HFFc6 (cell line): ENCODE measurements around the gene TMEM201. TPM values are rescaled to one million over a fixed set of nuclear protein-coding genes. Genes with fewer than 3 reads are reported as not detected.

Source experiments
- DNase-seq: peaks from one replicate; pipeline ENCODE4 v3.0.0-alpha.2; 2018
- H3K27ac Mint-ChIP-seq: 2 replicates; pipeline ENCODE4 v1.8.0; 2020; ENCODE audit warnings: mild to moderate bottlenecking, mixed read lengths
- H3K27me3 Mint-ChIP-seq: 2 replicates; pipeline ENCODE4 v1.8.0; 2021; ENCODE audit warnings: mild to moderate bottlenecking, moderate library complexity, mixed read lengths; ENCODE audit not compliant: insufficient read depth
- H3K36me3 Mint-ChIP-seq: 2 replicates; pipeline ENCODE4 v1.8.0; 2021; ENCODE audit warnings: low read depth, mixed read lengths
- H3K4me1 Mint-ChIP-seq: 2 replicates; pipeline ENCODE4 v1.8.0; 2020; ENCODE audit warnings: low read depth, mixed read lengths
- H3K4me3 Mint-ChIP-seq: 2 replicates; pipeline ENCODE4 v1.8.0; 2020; ENCODE audit warnings: mild to moderate bottlenecking, moderate library complexity, mixed read lengths
- H3K9me3 Mint-ChIP-seq: 2 replicates; pipeline ENCODE4 v1.8.0; 2020; ENCODE audit warnings: mild to moderate bottlenecking, mixed read lengths
- total RNA-seq, 6 experiments: library from RNA; stranded (reverse); fragmentation: NEBNext Ultra II Directional; extraction: Animal tissue kit (Norgen Biotek cat#: 25700); gene quantifications; 2 replicates in 1 of 6; 3 replicates in 5 of 6; pipeline ENCODE4 v1.2.3, GENCODE V29; 2021
- TF ChIP-seq, protein P1 (sequence below): fragments of 200-600 bp; sonication (generic); IDR thresholded peaks from 2 replicates; pipeline ENCODE4 v1.5.0; 2021; ENCODE audit warnings: antibody characterized with exemption, mild to moderate bottlenecking

The TMEM201 gene
- total RNA-seq, 6 experiments from 2014 or later = 10.5 to 14.0 (median 11.2) TPM

DNA sequence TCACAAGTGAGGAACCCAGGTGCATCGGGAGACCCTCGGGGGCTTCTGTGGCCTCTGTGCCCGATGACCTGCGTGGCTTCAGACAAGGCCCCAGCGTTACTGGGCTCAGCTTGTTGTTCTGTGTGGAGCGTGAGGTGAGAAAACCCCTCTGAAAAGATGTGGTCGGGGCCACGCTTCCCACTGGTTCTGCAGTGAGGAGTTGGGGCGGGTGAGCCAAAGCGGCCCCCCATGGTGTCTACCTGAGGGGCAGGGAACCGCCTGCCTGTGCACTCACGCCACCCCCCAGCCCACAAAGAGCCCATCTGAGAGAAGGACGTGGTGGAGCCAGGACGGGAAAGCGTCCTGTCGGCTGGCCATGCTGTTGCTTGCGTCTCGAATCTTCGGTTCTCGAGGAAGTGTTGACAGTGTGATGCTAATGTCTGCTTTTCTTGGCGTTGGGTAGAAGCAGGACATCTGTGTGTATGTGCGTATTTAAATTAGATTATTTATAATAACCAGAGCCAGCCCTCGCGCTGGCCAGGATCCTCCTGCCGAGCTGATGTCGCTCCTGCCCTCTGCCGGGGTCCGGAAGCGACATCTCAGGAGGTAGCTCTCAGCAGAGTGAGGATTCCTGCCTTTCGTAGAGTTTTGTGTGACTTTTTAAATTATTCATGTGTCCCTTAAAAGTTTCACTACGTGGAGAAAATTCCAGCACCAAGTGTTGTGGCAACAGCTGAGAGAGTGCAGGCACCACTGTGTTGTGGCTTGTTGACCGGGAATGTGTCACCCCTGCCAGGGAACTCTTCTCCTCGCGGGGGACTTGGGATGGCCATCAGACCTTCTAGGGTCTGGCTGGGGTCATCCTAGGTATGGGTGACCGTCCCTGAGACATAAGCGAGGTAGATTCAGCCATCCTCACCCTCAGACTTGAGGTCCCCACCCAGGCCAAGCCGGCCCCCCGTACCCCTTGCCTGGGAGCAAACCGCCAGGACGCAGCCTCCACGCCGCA lies 15.3 kb downstream of the TMEM201 start:
- no peaks in the 10 kb centered on the region; the same call in 1 of the 2 replicates for H3K27me3 Mint-ChIP-seq
- no peak overlapping the region for H3K4me3 Mint-ChIP-seq
- DNase-seq = no peak
- H3K36me3 Mint-ChIP-seq = no peaks in the 10 kb centered on the region
- H3K4me1 Mint-ChIP-seq = no peaks in the 10 kb centered on the region
- H3K9me3 Mint-ChIP-seq = no peaks in the 10 kb centered on the region
- TF ChIP-seq, protein P1, sequence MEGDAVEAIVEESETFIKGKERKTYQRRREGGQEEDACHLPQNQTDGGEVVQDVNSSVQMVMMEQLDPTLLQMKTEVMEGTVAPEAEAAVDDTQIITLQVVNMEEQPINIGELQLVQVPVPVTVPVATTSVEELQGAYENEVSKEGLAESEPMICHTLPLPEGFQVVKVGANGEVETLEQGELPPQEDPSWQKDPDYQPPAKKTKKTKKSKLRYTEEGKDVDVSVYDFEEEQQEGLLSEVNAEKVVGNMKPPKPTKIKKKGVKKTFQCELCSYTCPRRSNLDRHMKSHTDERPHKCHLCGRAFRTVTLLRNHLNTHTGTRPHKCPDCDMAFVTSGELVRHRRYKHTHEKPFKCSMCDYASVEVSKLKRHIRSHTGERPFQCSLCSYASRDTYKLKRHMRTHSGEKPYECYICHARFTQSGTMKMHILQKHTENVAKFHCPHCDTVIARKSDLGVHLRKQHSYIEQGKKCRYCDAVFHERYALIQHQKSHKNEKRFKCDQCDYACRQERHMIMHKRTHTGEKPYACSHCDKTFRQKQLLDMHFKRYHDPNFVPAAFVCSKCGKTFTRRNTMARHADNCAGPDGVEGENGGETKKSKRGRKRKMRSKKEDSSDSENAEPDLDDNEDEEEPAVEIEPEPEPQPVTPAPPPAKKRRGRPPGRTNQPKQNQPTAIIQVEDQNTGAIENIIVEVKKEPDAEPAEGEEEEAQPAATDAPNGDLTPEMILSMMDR = no peak
- H3K27ac Mint-ChIP-seq = no peak overlapping the region

DNA sequence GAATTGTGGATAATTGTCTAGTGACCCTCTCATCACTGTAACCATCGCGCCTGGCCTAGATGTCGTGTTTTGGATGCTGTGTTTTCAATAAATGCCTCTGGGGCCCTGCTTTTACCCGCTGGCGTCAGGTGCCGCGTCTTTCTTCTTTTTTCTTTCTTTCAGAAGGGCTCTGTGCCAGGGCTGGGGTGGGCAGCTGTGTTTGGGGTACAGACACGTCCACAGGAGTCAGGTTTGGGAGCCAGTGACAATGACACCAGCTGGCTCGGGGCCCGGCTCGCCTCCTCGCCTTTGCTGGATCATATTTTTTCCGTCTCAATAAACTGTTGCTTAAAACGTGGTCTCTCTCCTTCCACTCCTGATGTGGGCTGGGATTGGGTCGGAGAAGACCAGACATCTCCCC lies 16.1 kb downstream of the TMEM201 start:
- Mint-ChIP-seq H3K27ac (no peak overlapping the region), H3K9me3 (no peaks in the 10 kb centered on the region), H3K4me3 (no peak overlapping the region), H3K4me1 (no peaks in the 10 kb centered on the region), H3K27me3 (no peaks in the 10 kb centered on the region; the same call in 1 of the 2 replicates), H3K36me3 (no peaks in the 10 kb centered on the region)
- no peak for DNase-seq
- TF ChIP-seq, protein P1 = no peak

- Mint-ChIP-seq H3K36me3 (no peaks in the 10 kb centered on the region), H3K9me3 (no peaks in the 10 kb centered on the region), H3K4me1 (no peaks in the 10 kb centered on the region), H3K4me3 (no peak overlapping the region), H3K27me3 (no peaks in the 10 kb centered on the region; the same call in 1 of the 2 replicates), H3K27ac (no peak overlapping the region)
- TF ChIP-seq, protein P1 = no peak
- no peak for DNase-seq
Observed at GRCh38 chr1:9605946-9606455, 17.3 kb downstream of the TMEM201 start.

- H3K4me1 Mint-ChIP-seq = no peaks in the 10 kb centered on the region
- H3K27me3 Mint-ChIP-seq = no peaks in the 10 kb centered on the region; the same call in 1 of the 2 replicates
- no peak overlapping the region for H3K27ac Mint-ChIP-seq
- DNase-seq = no peak
- no peaks in the 10 kb centered on the region for H3K36me3 Mint-ChIP-seq
- TF ChIP-seq, protein P1 = no peak
- no peak overlapping the region for H3K4me3 Mint-ChIP-seq
- H3K9me3 Mint-ChIP-seq = no peaks in the 10 kb centered on the region
Observed at GRCh38 chr1:9606458-9606857, 17.7 kb downstream of the TMEM201 start.

GRCh38 chr1:9606948-9607347 lies 18.2 kb downstream of the TMEM201 start:
- H3K27ac Mint-ChIP-seq = no peak overlapping the region
- no peaks in the 10 kb centered on the region for H3K9me3 Mint-ChIP-seq
- TF ChIP-seq, protein P1 = no peak
- no peaks in the 10 kb centered on the region for H3K4me1 Mint-ChIP-seq
- DNase-seq = no peak
- H3K27me3 Mint-ChIP-seq = no peaks in the 10 kb centered on the region; the same call in 1 of the 2 replicates
- no peaks in the 10 kb centered on the region for H3K36me3 Mint-ChIP-seq
- no peak overlapping the region for H3K4me3 Mint-ChIP-seq
